ENCODE data around the gene DDX52. TPM values are rescaled to one million over a fixed set of nuclear protein-coding genes. Genes with fewer than 3 reads are reported as not detected.

The DDX52 gene
- total and polyA plus RNA-seq, 2 of the 8 experiments (the other 6 are each of a cell fraction or from before 2014, with no cell fraction given): 10.0 to 45.9 TPM

- TF ChIP-seq CHD7 (IDR thresholded peaks at IDR 0.05; ENCODE audit: insufficient replicate concordance, low read length) (no peak), GABPA (IDR thresholded peaks at IDR 0.05; ENCODE audit: borderline replicate concordance, insufficient read depth, low read length) (no peak)
These were observed 38.8 kb upstream of the DDX52 start (continued) for GRCh38 chr17:37682007-37682406.

All from H1 (cell line).